Measurements from ENCODE around the gene TRPV4. TPM values are rescaled to one million over a fixed set of nuclear protein-coding genes. Genes with fewer than 3 reads are reported as not detected.
A peak's percentile ranks its signal among the peaks of the same experiment; 100 is the strongest.

The TRPV4 gene
- total RNA-seq, 1 experiment from 2014 or later = 2.9 TPM

DNA sequence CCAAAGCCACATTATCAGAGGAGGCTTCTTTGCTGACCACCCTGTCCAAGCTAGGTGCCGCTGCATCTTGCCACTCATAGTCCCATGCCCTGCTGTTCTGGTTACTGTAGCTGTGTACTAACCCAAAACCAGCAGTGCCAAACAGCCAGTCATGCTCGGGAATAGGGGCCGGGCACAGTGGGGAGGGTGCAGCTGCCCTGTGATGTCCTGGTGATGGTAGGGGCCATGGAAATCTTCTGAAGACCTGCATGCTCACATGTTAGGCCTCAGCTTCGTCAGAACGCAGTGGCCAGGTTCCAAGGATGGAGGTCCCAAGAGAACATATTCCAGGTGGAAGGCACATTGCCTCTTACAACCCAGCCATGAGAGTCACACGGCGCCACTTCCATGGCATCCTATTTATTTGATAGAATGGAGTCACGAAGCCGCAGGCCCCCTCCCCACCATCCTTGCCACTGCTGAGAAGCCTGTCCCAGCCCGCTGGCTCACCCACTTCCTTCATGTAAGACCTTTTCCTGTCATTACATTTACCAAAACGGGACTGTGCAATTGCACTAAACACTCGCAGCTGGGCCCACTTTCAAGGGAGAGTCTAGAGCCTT, 71.0 kb downstream of the TRPV4 start (continued):
- TF ChIP-seq, protein P1, sequence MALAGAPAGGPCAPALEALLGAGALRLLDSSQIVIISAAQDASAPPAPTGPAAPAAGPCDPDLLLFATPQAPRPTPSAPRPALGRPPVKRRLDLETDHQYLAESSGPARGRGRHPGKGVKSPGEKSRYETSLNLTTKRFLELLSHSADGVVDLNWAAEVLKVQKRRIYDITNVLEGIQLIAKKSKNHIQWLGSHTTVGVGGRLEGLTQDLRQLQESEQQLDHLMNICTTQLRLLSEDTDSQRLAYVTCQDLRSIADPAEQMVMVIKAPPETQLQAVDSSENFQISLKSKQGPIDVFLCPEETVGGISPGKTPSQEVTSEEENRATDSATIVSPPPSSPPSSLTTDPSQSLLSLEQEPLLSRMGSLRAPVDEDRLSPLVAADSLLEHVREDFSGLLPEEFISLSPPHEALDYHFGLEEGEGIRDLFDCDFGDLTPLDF (CRISPR knock-in tag; IDR thresholded peaks at IDR 0.05) = no peak

DNA sequence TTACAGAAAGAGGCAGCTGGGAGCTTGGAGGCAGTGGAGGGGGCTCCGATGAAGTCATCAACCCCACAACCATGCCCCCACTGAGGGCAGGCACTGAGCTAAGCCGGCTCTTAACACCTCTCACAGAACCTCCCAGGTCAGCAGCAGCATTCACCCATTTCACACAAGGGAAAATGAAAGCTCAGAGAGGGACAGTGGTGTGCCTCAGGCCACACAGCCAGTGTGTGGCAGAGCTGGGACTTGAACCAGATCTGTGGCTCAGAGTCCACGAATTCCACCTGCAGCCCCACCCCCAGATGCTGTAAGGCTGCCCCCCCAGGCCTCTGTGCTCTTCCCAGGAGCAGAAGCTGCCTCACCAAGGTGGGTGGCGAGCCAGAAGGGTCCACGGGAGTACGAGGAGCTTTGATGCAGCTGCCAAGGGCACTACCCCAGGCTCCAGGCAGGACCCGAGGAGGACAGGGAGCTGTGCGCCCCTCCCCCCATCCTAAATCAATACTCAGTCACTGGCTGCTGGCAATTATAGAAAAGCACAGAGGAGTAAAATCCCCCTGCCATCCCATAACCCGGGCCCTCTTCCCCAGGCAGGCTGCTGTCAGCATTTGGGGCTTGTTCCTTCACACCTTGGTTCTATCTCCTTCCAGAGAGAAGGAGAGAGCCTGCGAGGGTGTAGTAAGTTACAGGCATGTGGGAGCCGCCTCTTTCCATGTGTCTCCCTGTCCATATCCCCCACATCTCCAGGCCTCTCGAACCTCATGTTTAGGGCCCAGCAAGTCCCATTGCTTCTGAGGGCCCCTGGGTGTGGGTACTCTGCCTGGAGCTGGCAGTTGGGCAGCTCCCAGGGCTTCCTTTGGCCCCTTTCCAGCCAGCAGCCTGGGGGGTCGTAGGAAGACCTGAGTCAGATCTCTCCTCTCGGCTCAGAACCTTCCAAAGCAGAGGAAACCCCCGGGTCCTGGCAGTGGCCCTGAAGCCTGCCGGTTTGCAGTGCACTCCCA, 72.0 kb downstream of the TRPV4 start:
- Mint-ChIP-seq H3K27ac (no peak overlapping the region), H3K36me3 (peaks cover 7% of the 10 kb centered on the region; the same call in 1 of the 2 replicates), H3K4me1 (peaks cover 16% of the 10 kb centered on the region), H3K9me3 (peaks cover 12% of the 10 kb centered on the region), H3K4me3 (no peak overlapping the region), H3K27me3 (ENCODE audit: low read depth) (no peaks in the 10 kb centered on the region)
- TF ChIP-seq, protein P2, sequence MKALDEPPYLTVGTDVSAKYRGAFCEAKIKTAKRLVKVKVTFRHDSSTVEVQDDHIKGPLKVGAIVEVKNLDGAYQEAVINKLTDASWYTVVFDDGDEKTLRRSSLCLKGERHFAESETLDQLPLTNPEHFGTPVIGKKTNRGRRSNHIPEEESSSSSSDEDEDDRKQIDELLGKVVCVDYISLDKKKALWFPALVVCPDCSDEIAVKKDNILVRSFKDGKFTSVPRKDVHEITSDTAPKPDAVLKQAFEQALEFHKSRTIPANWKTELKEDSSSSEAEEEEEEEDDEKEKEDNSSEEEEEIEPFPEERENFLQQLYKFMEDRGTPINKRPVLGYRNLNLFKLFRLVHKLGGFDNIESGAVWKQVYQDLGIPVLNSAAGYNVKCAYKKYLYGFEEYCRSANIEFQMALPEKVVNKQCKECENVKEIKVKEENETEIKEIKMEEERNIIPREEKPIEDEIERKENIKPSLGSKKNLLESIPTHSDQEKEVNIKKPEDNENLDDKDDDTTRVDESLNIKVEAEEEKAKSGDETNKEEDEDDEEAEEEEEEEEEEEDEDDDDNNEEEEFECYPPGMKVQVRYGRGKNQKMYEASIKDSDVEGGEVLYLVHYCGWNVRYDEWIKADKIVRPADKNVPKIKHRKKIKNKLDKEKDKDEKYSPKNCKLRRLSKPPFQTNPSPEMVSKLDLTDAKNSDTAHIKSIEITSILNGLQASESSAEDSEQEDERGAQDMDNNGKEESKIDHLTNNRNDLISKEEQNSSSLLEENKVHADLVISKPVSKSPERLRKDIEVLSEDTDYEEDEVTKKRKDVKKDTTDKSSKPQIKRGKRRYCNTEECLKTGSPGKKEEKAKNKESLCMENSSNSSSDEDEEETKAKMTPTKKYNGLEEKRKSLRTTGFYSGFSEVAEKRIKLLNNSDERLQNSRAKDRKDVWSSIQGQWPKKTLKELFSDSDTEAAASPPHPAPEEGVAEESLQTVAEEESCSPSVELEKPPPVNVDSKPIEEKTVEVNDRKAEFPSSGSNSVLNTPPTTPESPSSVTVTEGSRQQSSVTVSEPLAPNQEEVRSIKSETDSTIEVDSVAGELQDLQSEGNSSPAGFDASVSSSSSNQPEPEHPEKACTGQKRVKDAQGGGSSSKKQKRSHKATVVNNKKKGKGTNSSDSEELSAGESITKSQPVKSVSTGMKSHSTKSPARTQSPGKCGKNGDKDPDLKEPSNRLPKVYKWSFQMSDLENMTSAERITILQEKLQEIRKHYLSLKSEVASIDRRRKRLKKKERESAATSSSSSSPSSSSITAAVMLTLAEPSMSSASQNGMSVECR (CRISPR knock-in tag; IDR thresholded peaks at IDR 0.05; ENCODE audit: borderline replicate concordance) = no peak
- TF ChIP-seq NFYB (CRISPR knock-in tag; conservative IDR thresholded peaks at IDR 0.05; ENCODE audit: low read depth) = no peak
- TF ChIP-seq, protein P3, sequence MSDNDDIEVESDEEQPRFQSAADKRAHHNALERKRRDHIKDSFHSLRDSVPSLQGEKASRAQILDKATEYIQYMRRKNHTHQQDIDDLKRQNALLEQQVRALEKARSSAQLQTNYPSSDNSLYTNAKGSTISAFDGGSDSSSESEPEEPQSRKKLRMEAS (CRISPR knock-in tag; IDR thresholded peaks at IDR 0.05) = no peak
- no peak for TF ChIP-seq STAT6 (CRISPR knock-in tag; conservative IDR thresholded peaks at IDR 0.05; ENCODE audit: low read depth)
- TF ChIP-seq ZNF512 (CRISPR knock-in tag; IDR thresholded peaks at IDR 0.05; ENCODE audit: borderline replicate concordance) = no peak
- TF ChIP-seq NFATC4 (CRISPR knock-in tag; IDR thresholded peaks at IDR 0.05) = no peak
- no peak for TF ChIP-seq ZBTB21 (CRISPR knock-in tag; IDR thresholded peaks at IDR 0.05; ENCODE audit: borderline replicate concordance)
- ATAC-seq (no peak), DNase-seq (ENCODE audit: low spot score) (peak; percentile 11)
- ChIA-PET CTCF (interaction anchor here (0.8 to 1.8 kb wide), 5 partner anchors 10 to 163 kb away, joined by 3 to 8 read pairs (median 3); no protein-coding TSS in a partner anchor), POLR2A (interaction anchor here (0.6 kb wide), 1 partner anchor 199 kb away, joined by 3 read pairs; no protein-coding TSS in a partner anchor)
